A549 (cell line): ENCODE data around the gene NCEH1. TPM values are rescaled to one million over a fixed set of nuclear protein-coding genes. Genes with fewer than 3 reads are reported as not detected.

Experiments
- ATAC-seq, 2 experiments: fragments of 200-7000 bp in 1 of 2; fragments of >200 bp in 1 of 2; cut with Nextera tagmentation in 1 of 2; cut with Tn5 transposase in 1 of 2; 3 replicates each; pipeline versions ENCODE4 v1.8.0 to v1.9.1; 2018 to 2020; ENCODE audit warnings: mild to moderate bottlenecking in 1 of 2, moderate library complexity in 1 of 2
- CTCF ChIA-PET: fragments of 300-600 bp; sonication (Branson Sonifier 250); formaldehyde crosslinking; extraction: SDS; loops from one replicate; lab custom pipeline; 2021; ENCODE audit warnings: antibody characterized with exemption, inconsistent platforms; lab: Yijun Ruan, JAX
- POLR2A ChIA-PET: fragments of 350-600 bp; formaldehyde crosslinking; extraction: SDS; loops from one replicate; lab custom pipeline; 2021; ENCODE audit warnings: antibody characterized with exemption, inconsistent platforms; lab: Yijun Ruan, JAX
- DNase-seq, 2 experiments: peaks; one replicate each; pipeline versions ENCODE4 v3.0.0 to v3.0.0-alpha.2; 2011 to 2016; ENCODE audit warnings: low read depth in 1 of 2, low spot score in 1 of 2
- FAIRE-seq: peaks from 2 replicates; lab custom pipeline; 2011; peaks lifted over from hg19 to GRCh38; lab: Jason Lieb, UNC
- H3K27ac ChIP-seq, 2 experiments: fragments of >200 bp; sonication (Bioruptor Twin); formaldehyde crosslinking; 3 replicates each; pipeline ENCODE4 v1.5.1; 2016 to 2017
- H3K4me1 ChIP-seq: fragments of >200 bp; sonication (Bioruptor Twin); formaldehyde crosslinking; 3 replicates; pipeline ENCODE4 v1.6.1; 2016
- H3K4me2 ChIP-seq: fragments of >200 bp; sonication (Bioruptor Twin); formaldehyde crosslinking; 3 replicates; pipeline ENCODE4 v1.6.1; 2016
- H3K4me3 ChIP-seq: fragments of >200 bp; sonication (Bioruptor Twin); formaldehyde crosslinking; 3 replicates; pipeline ENCODE4 v1.5.1; 2016
- H3K9me3 ChIP-seq: fragments of >200 bp; sonication (Bioruptor Twin); formaldehyde crosslinking; 3 replicates; pipeline ENCODE4 v1.6.1; 2016
- BCL3 ChIP-seq: fragments of >200 bp; sonication (Bioruptor Twin); formaldehyde crosslinking; IDR thresholded peaks from 3 replicates; pipeline ENCODE4 v1.6.1; 2016
- CBX2 ChIP-seq: fragments of 200-600 bp; sonication (generic); IDR thresholded peaks from 2 replicates; pipeline ENCODE4 v1.6.1; 2016; ENCODE audit warnings: low read depth, mild to moderate bottlenecking, borderline replicate concordance
- CHD2 ChIP-seq: fragments of 150-350 bp; IDR thresholded peaks from 2 replicates; pipeline ENCODE4 v1.6.1; 2014; ENCODE audit warnings: low read length; ENCODE audit not compliant: partially characterized antibody
- CHD4 ChIP-seq: fragments of 200-600 bp; sonication (generic); IDR thresholded peaks from 2 replicates; pipeline ENCODE4 v1.6.1; 2016; ENCODE audit warnings: antibody characterized with exemption, mild to moderate bottlenecking, borderline replicate concordance
- EHF ChIP-seq: fragments of 250-450 bp; sonication (Bioruptor Pico); IDR thresholded peaks from 2 replicates; pipeline ENCODE4 v1.5.0; 2020; ENCODE audit warnings: mild to moderate bottlenecking
- FOSB ChIP-seq: fragments of 250-450 bp; sonication (Bioruptor Pico); IDR thresholded peaks from 2 replicates; pipeline ENCODE4 v1.5.0; 2020; ENCODE audit warnings: mild to moderate bottlenecking, moderate library complexity
- FOSL2 ChIP-seq, 2 experiments: fragments of 450-650 bp in 1 of 2; fragments of >200 bp in 1 of 2; sonication (Bioruptor Twin) in 1 of 2; formaldehyde crosslinking; IDR thresholded peaks; 2 replicates each; pipeline versions ENCODE4 v1.5.0 to v1.6.1; 2016 to 2020; ENCODE audit warnings: mild to moderate bottlenecking in 1 of 2, moderate library complexity in 1 of 2
- FOXS1 ChIP-seq: fragments of 250-450 bp; sonication (Bioruptor Pico); IDR thresholded peaks from 2 replicates; pipeline ENCODE4 v1.5.0; 2020; ENCODE audit warnings: mild to moderate bottlenecking, moderate library complexity
- HDAC2 ChIP-seq: fragments of 200-600 bp; sonication (generic); IDR thresholded peaks from 2 replicates; pipeline ENCODE4 v1.6.1; 2016
- JUN ChIP-seq, 2 experiments: fragments of >200 bp; sonication (Bioruptor Twin); formaldehyde crosslinking; IDR thresholded peaks; 2 replicates in 1 of 2; 3 replicates in 1 of 2; pipeline ENCODE4 v1.6.1; 2016 to 2017
- JUNB ChIP-seq: fragments of >200 bp; sonication (Bioruptor Twin); formaldehyde crosslinking; IDR thresholded peaks from 2 replicates; pipeline ENCODE4 v1.6.1; 2016
- MAFK ChIP-seq: fragments of 450-650 bp; IDR thresholded peaks from 2 replicates; pipeline ENCODE4 v1.6.1; 2014; ENCODE audit not compliant: partially characterized antibody
- MAZ ChIP-seq: fragments of 150-350 bp; IDR thresholded peaks from 2 replicates; pipeline ENCODE4 v1.6.1; 2014; ENCODE audit warnings: antibody characterized with exemption, low read depth, low read length, borderline replicate concordance
- MYC ChIP-seq: IDR thresholded peaks from 2 replicates; pipeline ENCODE4 v1.6.1; 2012; ENCODE audit warnings: mild to moderate bottlenecking, inconsistent platforms, low read length, improper control_type of control experiment, borderline replicate concordance
- NPAS2 ChIP-seq: fragments of 250-450 bp; sonication (Bioruptor Pico); IDR thresholded peaks from 2 replicates; pipeline ENCODE4 v1.8.0; 2022; ENCODE audit warnings: mild to moderate bottlenecking, moderate library complexity, borderline replicate concordance
- NR3C1 ChIP-seq: fragments of >200 bp; sonication (Bioruptor Twin); formaldehyde crosslinking; IDR thresholded peaks from 3 replicates; pipeline ENCODE4 v1.6.1; 2017
- POLR2A ChIP-seq: IDR thresholded peaks from 2 replicates; pipeline ENCODE4 v1.6.1; 2012; ENCODE audit warnings: mild to moderate bottlenecking, low read length
- POLR2AphosphoS2 ChIP-seq: conservative IDR thresholded peaks from 2 replicates; pipeline ENCODE4 v1.6.1; 2012; ENCODE audit warnings: low read length, improper control_type of control experiment, inconsistent platforms
- RARB ChIP-seq: fragments of 250-450 bp; sonication (Bioruptor Pico); IDR thresholded peaks from 2 replicates; pipeline ENCODE4 v1.8.0; 2021; ENCODE audit warnings: mild to moderate bottlenecking, moderate library complexity
- RCOR1 ChIP-seq: fragments of 150-350 bp; IDR thresholded peaks from 2 replicates; pipeline ENCODE4 v1.6.1; 2014; ENCODE audit warnings: antibody characterized with exemption, low read length, low read depth
- RNF2 ChIP-seq: fragments of 200-600 bp; sonication (generic); IDR thresholded peaks from 2 replicates; pipeline ENCODE4 v1.6.1; 2016; ENCODE audit warnings: low read depth, mild to moderate bottlenecking, antibody characterized with exemption, moderate library complexity, borderline replicate concordance
- SMC3 ChIP-seq: fragments of >200 bp; sonication (Bioruptor Twin); formaldehyde crosslinking; IDR thresholded peaks from 3 replicates; pipeline ENCODE4 v1.6.1; 2018; ENCODE audit warnings: inconsistent platforms
- SREBF2 ChIP-seq: fragments of 450-650 bp; IDR thresholded peaks from 2 replicates; pipeline ENCODE4 v1.6.1; 2014; ENCODE audit warnings: mild to moderate bottlenecking, moderate library complexity
- TFCP2L1 ChIP-seq: fragments of 250-450 bp; sonication (Bioruptor Pico); IDR thresholded peaks from 2 replicates; pipeline ENCODE4 v1.5.0; 2021; ENCODE audit warnings: mild to moderate bottlenecking
- ZC3H11A ChIP-seq: fragments of 450-650 bp; IDR thresholded peaks from 2 replicates; pipeline ENCODE4 v1.6.1; 2014; ENCODE audit warnings: antibody characterized with exemption, mild to moderate bottlenecking
- ZFP36 ChIP-seq: fragments of 450-650 bp; IDR thresholded peaks from 2 replicates; pipeline ENCODE4 v1.6.1; 2014; ENCODE audit warnings: borderline replicate concordance; ENCODE audit not compliant: partially characterized antibody
- ZNF302 ChIP-seq: fragments of 250-450 bp; sonication (Bioruptor Pico); IDR thresholded peaks from 2 replicates; pipeline ENCODE4 v1.9.0; 2021; ENCODE audit warnings: inconsistent platforms, mild to moderate bottlenecking, moderate library complexity
- ZSCAN20 ChIP-seq: fragments of 250-450 bp; sonication (Bioruptor Pico); IDR thresholded peaks from 2 replicates; pipeline ENCODE4 v1.8.0; 2022; ENCODE audit warnings: mild to moderate bottlenecking, moderate library complexity
- WGBS: methylation state at CpG from one replicate; pipeline ENCODE4 v1.1.6; 2017; ENCODE audit errors: missing lambda C conversion rate; 5-methylcytosine and 5-hydroxymethylcytosine counted together
- polyA plus RNA-seq, 4 experiments: library from polyadenylated mRNA; depleted of rRNA in 3 of 4; stranded (reverse); fragments of >200 nt; fragmentation: RNase III in 1 of 4; extraction: RNeasy Plus Mini Kit Qiagen cat#74134 plus additional on column Dnase treatment in 1 of 4; gene quantifications; 2 replicates in 3 of 4; 3 replicates in 1 of 4; pipeline ENCODE4 v1.2.3, GENCODE V29; 2011 to 2017
- TF ChIP-seq, protein P1 (sequence below): IDR thresholded peaks from 2 replicates; pipeline ENCODE4 v1.6.1; 2012; ENCODE audit warnings: low read depth, borderline replicate concordance
- TF ChIP-seq, protein P2 (sequence below): fragments of 450-650 bp; IDR thresholded peaks from 2 replicates; pipeline ENCODE4 v1.6.1; 2014; ENCODE audit warnings: antibody characterized with exemption
- TF ChIP-seq, protein P3 (sequence below): IDR thresholded peaks from 2 replicates; pipeline ENCODE4 v1.6.1; 2012

The NCEH1 gene
- polyA plus RNA-seq, 2 of the 4 experiments (the other 2 are of a cell fraction), result 21.4 to 33.2 TPM

- no peak for TF ChIP-seq MYC
- TF ChIP-seq RNF2, result no peak
- TF ChIP-seq CBX2, result no peak
- TF ChIP-seq RARB (CRISPR knock-in tag), result no peak
- CTCF ChIA-PET, result interaction anchor here (1.2 to 4.2 kb wide), 4 partner anchors 10 to 53 kb away, joined by 3 to 30 read pairs (median 5); partner anchors contain the start of genes ECT2 and NCEH1
- POLR2A ChIA-PET, result no interaction called here
- no peak for DNase-seq
- Histone ChIP-seq H3K4me1 (peaks cover 9% of the 10 kb centered on the region; the same call in 2 of the 3 replicates), H3K4me2 (no peak overlapping the region), H3K27ac (no peak overlapping the region), H3K9me3 (no peaks in the 10 kb centered on the region), H3K4me3 (no peak overlapping the region)
- 93% methylated on average over 1 of the region's 1 CpG for WGBS
- no peak for FAIRE-seq
- ATAC-seq, result no peak
Observed at GRCh38 chr3:172700936-172701455, 9.9 kb downstream of the NCEH1 start.

DNA sequence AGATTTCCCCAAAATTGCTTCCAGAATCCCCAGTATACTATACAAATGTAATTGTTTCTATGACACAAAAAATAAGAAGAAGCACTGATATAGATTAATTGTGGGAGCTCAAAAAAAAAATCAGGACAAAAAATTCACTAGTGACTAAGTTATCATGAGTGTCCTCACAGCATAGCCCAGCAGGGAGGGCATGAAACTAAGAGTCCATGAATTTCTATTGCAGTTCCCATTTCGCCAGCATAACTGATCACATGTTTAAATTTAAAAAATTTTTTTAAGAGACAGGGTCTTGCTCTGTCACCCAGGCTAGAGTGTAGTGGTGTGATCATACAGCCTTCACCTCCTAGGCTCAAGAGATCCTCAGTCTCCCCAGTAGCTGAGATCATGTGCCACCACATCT, 10.6 kb downstream of the NCEH1 start:
- WGBS, result 91% methylated on average over 1 of the region's 1 CpG
- no peak overlapping the region for H3K27ac ChIP-seq
- FAIRE-seq, result no peak

GRCh38 chr3:172699031-172699430, 11.8 kb downstream of the NCEH1 start:
- 89% methylated on average over 7 of the region's 7 CpGs for WGBS
- DNase-seq (no peak), FAIRE-seq (no peak), ATAC-seq (no peak)
- ChIA-PET CTCF (interaction anchor here (1.0 to 4.2 kb wide), 2 partner anchors 9 to 12 kb away, joined by 5 to 30 read pairs; partner anchors contain the start of gene NCEH1), POLR2A (no interaction called here)
- H3K27ac ChIP-seq, result no peak overlapping the region
- H3K4me3 ChIP-seq, result no peak overlapping the region
- no peak overlapping the region for H3K4me2 ChIP-seq
- peaks cover 9% of the 10 kb centered on the region; the same call in 2 of the 3 replicates for H3K4me1 ChIP-seq
- H3K9me3 ChIP-seq, result no peaks in the 10 kb centered on the region
- no peak for TF ChIP-seq BCL3
- no peak for TF ChIP-seq ZNF302 (CRISPR knock-in tag)
- TF ChIP-seq JUN (IDR thresholded peaks at IDR 0.05), result no peak
- TF ChIP-seq FOSB, result no peak
- no peak for TF ChIP-seq TFCP2L1
- TF ChIP-seq FOXS1 (CRISPR knock-in tag), result no peak
- TF ChIP-seq SMC3, result no peak
- TF ChIP-seq HDAC2, result no peak
- no peak for TF ChIP-seq RARB (CRISPR knock-in tag)
- TF ChIP-seq POLR2AphosphoS2, result no peak
- TF ChIP-seq ZSCAN20 (CRISPR knock-in tag), result no peak
- TF ChIP-seq, protein P1, sequence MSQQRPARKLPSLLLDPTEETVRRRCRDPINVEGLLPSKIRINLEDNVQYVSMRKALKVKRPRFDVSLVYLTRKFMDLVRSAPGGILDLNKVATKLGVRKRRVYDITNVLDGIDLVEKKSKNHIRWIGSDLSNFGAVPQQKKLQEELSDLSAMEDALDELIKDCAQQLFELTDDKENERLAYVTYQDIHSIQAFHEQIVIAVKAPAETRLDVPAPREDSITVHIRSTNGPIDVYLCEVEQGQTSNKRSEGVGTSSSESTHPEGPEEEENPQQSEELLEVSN, result no peak
- no peak for TF ChIP-seq NPAS2
- no peak for TF ChIP-seq CHD4
- TF ChIP-seq RCOR1, result no peak
- no peak for TF ChIP-seq SREBF2
- TF ChIP-seq, protein P2, sequence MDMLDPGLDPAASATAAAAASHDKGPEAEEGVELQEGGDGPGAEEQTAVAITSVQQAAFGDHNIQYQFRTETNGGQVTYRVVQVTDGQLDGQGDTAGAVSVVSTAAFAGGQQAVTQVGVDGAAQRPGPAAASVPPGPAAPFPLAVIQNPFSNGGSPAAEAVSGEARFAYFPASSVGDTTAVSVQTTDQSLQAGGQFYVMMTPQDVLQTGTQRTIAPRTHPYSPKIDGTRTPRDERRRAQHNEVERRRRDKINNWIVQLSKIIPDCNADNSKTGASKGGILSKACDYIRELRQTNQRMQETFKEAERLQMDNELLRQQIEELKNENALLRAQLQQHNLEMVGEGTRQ, result no peak

More for the DNA sequence above, 10.6 kb downstream of the NCEH1 start:
- CTCF ChIA-PET, result interaction anchor here (1.0 to 4.2 kb wide), 5 partner anchors 8 to 54 kb away, joined by 3 to 30 read pairs (median 5); partner anchors contain the start of genes ECT2 and NCEH1
- peaks cover 9% of the 10 kb centered on the region; the same call in 2 of the 3 replicates for H3K4me1 ChIP-seq
- H3K4me3 ChIP-seq, result no peak overlapping the region
- DNase-seq, result no peak
- H3K9me3 ChIP-seq, result no peaks in the 10 kb centered on the region
- no peak overlapping the region for H3K4me2 ChIP-seq
- TF ChIP-seq CHD2 (no peak), EHF (CRISPR knock-in tag) (no peak), RARB (CRISPR knock-in tag) (no peak), ZNF302 (CRISPR knock-in tag) (no peak), ZFP36 (no peak), RNF2 (no peak), ZC3H11A (no peak), FOSL2 (IDR thresholded peaks at IDR 0.05) (no peak), FOSL2 (CRISPR knock-in tag; IDR thresholded peaks at IDR 0.05) (no peak), POLR2AphosphoS2 (no peak), MAZ (no peak), FOXS1 (CRISPR knock-in tag) (no peak), ZSCAN20 (CRISPR knock-in tag) (no peak), JUN (IDR thresholded peaks at IDR 0.05) (no peak), NR3C1 (no peak), JUNB (no peak), POLR2A (no peak), MAFK (no peak)
- TF ChIP-seq, protein P1, result no peak
- TF ChIP-seq, protein P2, result no peak
- TF ChIP-seq, protein P3, sequence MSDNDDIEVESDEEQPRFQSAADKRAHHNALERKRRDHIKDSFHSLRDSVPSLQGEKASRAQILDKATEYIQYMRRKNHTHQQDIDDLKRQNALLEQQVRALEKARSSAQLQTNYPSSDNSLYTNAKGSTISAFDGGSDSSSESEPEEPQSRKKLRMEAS, result no peak
- TF ChIP-seq, all 56 proteins: peak for 0
- no peak for ATAC-seq
- POLR2A ChIA-PET, result interaction anchor here (0.7 kb wide), 1 partner anchor 10 kb away, joined by 3 read pairs; the partner anchor contains the start of gene NCEH1
